Measurements from ENCODE around the gene NEUROD1.

DNA sequence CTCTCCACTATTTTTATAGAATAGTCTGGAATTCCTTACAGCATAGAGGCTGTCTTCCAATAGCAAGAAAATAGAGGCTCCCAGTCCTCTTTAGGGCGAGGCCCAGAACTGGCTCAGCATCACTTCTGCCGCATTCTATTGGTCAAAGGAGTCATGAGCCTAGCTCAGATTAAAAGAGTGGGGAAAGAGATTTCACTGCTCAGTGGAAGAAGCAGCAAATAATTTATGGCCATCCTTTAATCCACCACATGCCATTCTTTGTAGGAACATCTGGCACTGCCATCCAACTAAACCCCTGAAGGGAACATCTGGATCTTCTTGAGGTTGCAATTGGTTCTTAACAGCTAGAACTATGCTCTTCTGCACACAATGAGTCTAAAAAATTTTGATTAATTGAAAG is 43.4 kb upstream of the NEUROD1 start:
- no peak for TF ChIP-seq CTCF (IDR thresholded peaks at IDR 0.05; ENCODE audit: low read length)
- TF ChIP-seq EZH2 (optimal IDR thresholded peaks at IDR 0.05; ENCODE audit: low read depth, low read length): no peak
- TF ChIP-seq EZH2phosphoT487 (IDR thresholded peaks at IDR 0.05; ENCODE audit: low read length): no peak

Data from MM.1S (cell line).